Upper lobe of left lung (tissue), 6 donors: Measurements from ENCODE around the gene STX16. TPM values are rescaled to one million over a fixed set of nuclear protein-coding genes. Genes with fewer than 3 reads are reported as not detected.
"Not testable (repeated sequence)": the region's sequence is repeated elsewhere in the genome, so short reads cannot be mapped to it uniquely, and the experiment has no call there.

ENCODE experiments used
- ATAC-seq, 2 donors: fragments of 200-7000 bp; cut with Tn5 transposase; one replicate each; pipeline ENCODE4 v1.9.1; 2022; ENCODE audit warnings: mild to moderate bottlenecking in 2 of 2, moderate library complexity in 2 of 2; ENCODE audit not compliant: low FRiP score in 2 of 2
- DNase-seq, 2 donors: peaks; one replicate each; pipeline ENCODE4 v3.0.0-alpha.2; 2019 to 2020
- H3K27ac ChIP-seq, 4 donors: fragments of 200-600 bp; sonication (generic); one replicate each; pipeline ENCODE4 v1.5.1; 2016 to 2019
- H3K27me3 ChIP-seq, 4 donors: fragments of 200-600 bp; sonication (generic); one replicate each; pipeline ENCODE4 v1.5.1; 2017 to 2019
- H3K36me3 ChIP-seq, 4 donors: fragments of 200-600 bp; sonication (generic); one replicate each; pipeline ENCODE4 v1.5.1; 2016 to 2019
- H3K4me1 ChIP-seq, 4 donors: fragments of 200-600 bp; sonication (generic); one replicate each; pipeline ENCODE4 v1.5.1; 2018 to 2019
- H3K4me3 ChIP-seq, 4 donors: fragments of 200-600 bp; sonication (generic); one replicate each; pipeline ENCODE4 v1.5.1; 2017 to 2019; ENCODE audit warnings: mild to moderate bottlenecking in 2 of 4, moderate library complexity in 1 of 4
- H3K9me3 ChIP-seq, 4 donors: fragments of 200-600 bp; sonication (generic); one replicate each; pipeline ENCODE4 v1.5.1; 2018 to 2019
- CTCF ChIP-seq, 6 experiments: fragments of 450-650 bp in 4 of 6; fragments of 200-600 bp in 2 of 6; sonication (generic) in 2 of 6; IDR thresholded peaks; one replicate each; pipeline ENCODE4 v1.5.1; 2016 to 2019; ENCODE audit warnings: antibody characterized with exemption in 6 of 6
- EP300 ChIP-seq, 4 donors: sonication (generic); formaldehyde crosslinking; IDR thresholded peaks; one replicate each; pipeline ENCODE4 v1.5.1; 2017; ENCODE audit warnings: antibody characterized with exemption in 4 of 4, control low read depth in 2 of 4
- POLR2A ChIP-seq, 4 donors: fragments of 450-650 bp; IDR thresholded peaks; one replicate each; pipeline ENCODE4 v1.5.1; 2016 to 2017; ENCODE audit warnings: antibody characterized with exemption in 4 of 4, mild to moderate bottlenecking in 2 of 4
- POLR2AphosphoS5 ChIP-seq, 2 donors: sonication (generic); formaldehyde crosslinking; IDR thresholded peaks; one replicate each; pipeline ENCODE4 v1.5.1; 2017; ENCODE audit warnings: antibody characterized with exemption in 2 of 2
- WGBS, 2 donors: methylation state at CpG; one replicate each; pipeline ENCODE4 v1.1.5; 2017 to 2018; 5-methylcytosine and 5-hydroxymethylcytosine counted together
- total RNA-seq, 6 donors: library from RNA; depleted of rRNA in 4 of 6; stranded (reverse); fragments of >200 nt in 4 of 6; gene quantifications; one replicate each; pipeline versions ENCODE4 v1.1.0 to v1.2.1, GENCODE V29; 2016 to 2021
- donor health status: DM: no; HTN: no; CAD: no; lungs with moderate emphysema.
- donor health status: DM: no; HTN: yes; CAD: no; lungs with severe emphysema.

STX16 gene
- total RNA-seq, 6 donors from 2014 or later, result 42.1 to 469 (median 64.7) TPM

GRCh38 chr20:58721951-58722778 is 71.1 kb downstream of the STX16 start:
- Histone ChIP-seq H3K27ac (no peak overlapping the region), H3K9me3 (no peaks in the 10 kb centered on the region), H3K4me3 (no peak overlapping the region), H3K27me3 (no peaks in the 10 kb centered on the region), H3K36me3 (no peaks in the 10 kb centered on the region), H3K4me1 (no peaks in the 10 kb centered on the region)
- WGBS, 2 donors, result 57 to 63% methylated on average over 22 of the region's 22 CpGs
- no peak for TF ChIP-seq POLR2A (IDR thresholded peaks at IDR 0.05)
- no peak for TF ChIP-seq CTCF (IDR thresholded peaks at IDR 0.05)
- TF ChIP-seq EP300 (IDR thresholded peaks at IDR 0.05), result no peak
- no peak for TF ChIP-seq POLR2AphosphoS5 (IDR thresholded peaks at IDR 0.05)
- ATAC-seq, result peak; percentile 61 to 63
- no peak for DNase-seq

GRCh38 chr20:58722877-58723627 is 72.0 kb downstream of the STX16 start:
- no peak for DNase-seq
- 76 to 80% methylated on average over 9 of the region's 9 CpGs for WGBS, 2 donors
- ATAC-seq, result no peak
- Histone ChIP-seq H3K27ac (no peak overlapping the region), H3K36me3 (no peaks in the 10 kb centered on the region), H3K9me3 (no peaks in the 10 kb centered on the region), H3K27me3 (no peaks in the 10 kb centered on the region), H3K4me3 (no peak overlapping the region), H3K4me1 (no peaks in the 10 kb centered on the region)
- TF ChIP-seq POLR2AphosphoS5 (IDR thresholded peaks at IDR 0.05), result no peak
- no peak for TF ChIP-seq EP300 (IDR thresholded peaks at IDR 0.05)
- TF ChIP-seq CTCF (IDR thresholded peaks at IDR 0.05), result no peak
- no peak for TF ChIP-seq POLR2A (IDR thresholded peaks at IDR 0.05)

GRCh38 chr20:58723628-58723984 is 72.5 kb downstream of the STX16 start:
- no peaks in the 10 kb centered on the region for H3K4me1 ChIP-seq
- no peaks in the 10 kb centered on the region for H3K36me3 ChIP-seq
- DNase-seq (no peak), ATAC-seq (no peak)
- WGBS, 2 donors, result 85 to 86% methylated on average over 3 of the region's 3 CpGs
- no peaks in the 10 kb centered on the region for H3K27me3 ChIP-seq
- no peak overlapping the region for H3K27ac ChIP-seq
- H3K9me3 ChIP-seq, result no peaks in the 10 kb centered on the region
- H3K4me3 ChIP-seq, result no peak overlapping the region
- TF ChIP-seq EP300 (IDR thresholded peaks at IDR 0.05) (no peak), POLR2A (IDR thresholded peaks at IDR 0.05) (no peak), POLR2AphosphoS5 (IDR thresholded peaks at IDR 0.05) (no peak), CTCF (IDR thresholded peaks at IDR 0.05) (no peak)

GRCh38 chr20:58726156-58726555 is 75.1 kb downstream of the STX16 start:
- WGBS, 2 donors, result 50 to 64% methylated on average over 2 of the region's 2 CpGs
- DNase-seq, result not testable (repeated sequence)

More at GRCh38 chr20:58726156-58726555, 75.1 kb downstream of the STX16 start:
- not testable (repeated sequence) for ATAC-seq, H3K4me1 ChIP-seq, H3K27me3 ChIP-seq, H3K9me3 ChIP-seq, H3K27ac ChIP-seq, H3K36me3 ChIP-seq, H3K4me3 ChIP-seq

Other genes starting within 250 kb of the STX16 start
- gene APCDD1L, start 135.9 kb upstream of the STX16 start, total RNA-seq, result under 1 TPM in 1 of 6 donors, not detected in 5; 0.13 TPM
- gene NPEPL1, start 41.5 kb downstream of the STX16 start, total RNA-seq, result 100 to 1,000 TPM in 1 of 6 donors, 10 to 100 TPM in 5; 19.4 to 198 (median 50.9) TPM
- gene GNAS-AS1, start 199.6 kb downstream of the STX16 start, total RNA-seq, result 1 to 10 TPM in 1 of 6 donors, under 1 TPM in 4, not detected in 1; 0.30 to 2.1 (median 0.54) TPM
- gene GNAS, start 201.4 kb downstream of the STX16 start, total RNA-seq, result 100 to 1,000 TPM; 520 to 910 (median 811) TPM